ENCODE results near the gene ELOB. TPM values are rescaled to one million over a fixed set of nuclear protein-coding genes. Genes with fewer than 3 reads are reported as not detected.

Gene ELOB
- total RNA-seq, 3 donors from 2014 or later: 223 to 320 (median 298) TPM

GRCh38 chr16:2757344-2757743, 19.7 kb downstream of the ELOB start:
- Mint-ChIP-seq H3K36me3 (ENCODE audit: insufficient read depth) (peaks cover 82% of the 10 kb centered on the region), H3K27me3 (ENCODE audit: low read depth) (no peaks in the 10 kb centered on the region), H3K9me3 (no peaks in the 10 kb centered on the region), H3K4me3 (no peak overlapping the region), H3K4me1 (ENCODE audit: low read depth) (peaks cover 47% of the 10 kb centered on the region)
- DNase-seq (no peak), ATAC-seq (no peak)

GRCh38 chr16:2756288-2757015, 20.6 kb downstream of the ELOB start:
- H3K36me3 Mint-ChIP-seq (ENCODE audit: insufficient read depth): peaks cover 73% of the 10 kb centered on the region
- DNase-seq: no peak
- H3K4me1 Mint-ChIP-seq (ENCODE audit: low read depth): peaks cover 51% of the 10 kb centered on the region
- H3K9me3 Mint-ChIP-seq: peaks cover 2% of the 10 kb centered on the region
- H3K4me3 Mint-ChIP-seq: peak overlapping the region; percentile 19
- ATAC-seq: no peak
- H3K27me3 Mint-ChIP-seq (ENCODE audit: low read depth): no peaks in the 10 kb centered on the region

GRCh38 chr16:2755158-2755557, 21.9 kb downstream of the ELOB start:
- H3K4me3 Mint-ChIP-seq: peak overlapping the region; percentile 95
- DNase-seq (no peak), ATAC-seq (no peak)
- H3K27me3 Mint-ChIP-seq (ENCODE audit: low read depth): no peaks in the 10 kb centered on the region
- H3K9me3 Mint-ChIP-seq: peaks cover 6% of the 10 kb centered on the region
- H3K36me3 Mint-ChIP-seq (ENCODE audit: insufficient read depth): peaks cover 63% of the 10 kb centered on the region
- peaks cover 55% of the 10 kb centered on the region for H3K4me1 Mint-ChIP-seq (ENCODE audit: low read depth)

- H3K4me1 Mint-ChIP-seq (ENCODE audit: low read depth): peaks cover 49% of the 10 kb centered on the region
- H3K36me3 Mint-ChIP-seq (ENCODE audit: insufficient read depth): peaks cover 48% of the 10 kb centered on the region
- peaks cover 6% of the 10 kb centered on the region for H3K9me3 Mint-ChIP-seq
These were observed 23.4 kb downstream of the ELOB start for GRCh38 chr16:2753733-2754020.

GRCh38 chr16:2752850-2753732, 24.0 kb downstream of the ELOB start:
- peak; percentile 51 to 52 for ATAC-seq
- Mint-ChIP-seq H3K9me3 (peaks cover 6% of the 10 kb centered on the region), H3K36me3 (ENCODE audit: insufficient read depth) (peaks cover 44% of the 10 kb centered on the region), H3K27me3 (ENCODE audit: low read depth) (no peaks in the 10 kb centered on the region), H3K4me3 (peak overlapping the region; percentile 95), H3K4me1 (ENCODE audit: low read depth) (peaks cover 49% of the 10 kb centered on the region)
- DNase-seq: no peak

More at GRCh38 chr16:2753733-2754020, 23.4 kb downstream of the ELOB start:
- no peak for ATAC-seq
- Mint-ChIP-seq H3K27me3 (ENCODE audit: low read depth) (no peaks in the 10 kb centered on the region), H3K4me3 (peak overlapping the region; percentile 95)
- no peak for DNase-seq

GRCh38 chr16:2752035-2752849, 24.8 kb downstream of the ELOB start, which contains the start of gene SRRM2:
TSS of gene SRRM2 (plus strand) at chr16:2752638. CDS start at chr16:2756365, 3,727 bp downstream.
- peaks cover 46% of the 10 kb centered on the region for H3K4me1 Mint-ChIP-seq (ENCODE audit: low read depth)
- H3K36me3 Mint-ChIP-seq (ENCODE audit: insufficient read depth): peaks cover 37% of the 10 kb centered on the region
- peak within 1 kb of the TSS; percentile 95 for H3K4me3 Mint-ChIP-seq
- DNase-seq (peak; percentile 91), ATAC-seq (peak; percentile 90 to 91)
- H3K27me3 Mint-ChIP-seq (ENCODE audit: low read depth): no peaks in the 10 kb centered on the region
- peaks cover 6% of the 10 kb centered on the region for H3K9me3 Mint-ChIP-seq

GRCh38 chr16:2751577-2752034, 25.5 kb downstream of the ELOB start:
- ATAC-seq: no peak
- Mint-ChIP-seq H3K9me3 (peaks cover 6% of the 10 kb centered on the region), H3K4me1 (ENCODE audit: low read depth) (peaks cover 40% of the 10 kb centered on the region), H3K36me3 (ENCODE audit: insufficient read depth) (peaks cover 31% of the 10 kb centered on the region), H3K27me3 (ENCODE audit: low read depth) (no peaks in the 10 kb centered on the region), H3K4me3 (peak overlapping the region; percentile 90)
- no peak for DNase-seq

- peaks cover 25% of the 10 kb centered on the region for H3K4me1 Mint-ChIP-seq (ENCODE audit: low read depth)
- peaks cover 17% of the 10 kb centered on the region for H3K36me3 Mint-ChIP-seq (ENCODE audit: insufficient read depth)
- no peaks in the 10 kb centered on the region for H3K27me3 Mint-ChIP-seq (ENCODE audit: low read depth)
- ATAC-seq: no peak
- H3K4me3 Mint-ChIP-seq: no peak overlapping the region
- DNase-seq: no peak
- peaks cover 6% of the 10 kb centered on the region for H3K9me3 Mint-ChIP-seq
These were observed 27.1 kb downstream of the ELOB start for GRCh38 chr16:2749936-2750335.

GRCh38 chr16:2749476-2749875, 27.6 kb downstream of the ELOB start:
- Mint-ChIP-seq H3K4me3 (no peak overlapping the region), H3K27me3 (ENCODE audit: low read depth) (no peaks in the 10 kb centered on the region), H3K4me1 (ENCODE audit: low read depth) (peaks cover 20% of the 10 kb centered on the region), H3K9me3 (peaks cover 6% of the 10 kb centered on the region), H3K36me3 (ENCODE audit: insufficient read depth) (peaks cover 13% of the 10 kb centered on the region)
- DNase-seq: no peak
- no peak for ATAC-seq

- ATAC-seq (no peak), DNase-seq (no peak)
- Mint-ChIP-seq H3K4me1 (ENCODE audit: low read depth) (peaks cover 14% of the 10 kb centered on the region), H3K27me3 (ENCODE audit: low read depth) (no peaks in the 10 kb centered on the region), H3K4me3 (no peak overlapping the region), H3K9me3 (peaks cover 6% of the 10 kb centered on the region), H3K36me3 (ENCODE audit: insufficient read depth) (peaks cover 8% of the 10 kb centered on the region)
These were observed 28.2 kb downstream of the ELOB start for GRCh38 chr16:2748757-2749455.

GRCh38 chr16:2745961-2746360, 31.1 kb downstream of the ELOB start:
- no peaks in the 10 kb centered on the region for H3K9me3 Mint-ChIP-seq
- no peaks in the 10 kb centered on the region for H3K36me3 Mint-ChIP-seq (ENCODE audit: insufficient read depth)
- ATAC-seq (no peak), DNase-seq (no peak)
- H3K27me3 Mint-ChIP-seq (ENCODE audit: low read depth): no peaks in the 10 kb centered on the region
- H3K4me3 Mint-ChIP-seq: no peak overlapping the region
- H3K4me1 Mint-ChIP-seq (ENCODE audit: low read depth): peaks cover 3% of the 10 kb centered on the region

- no peak for DNase-seq
- no peaks in the 10 kb centered on the region for H3K9me3 Mint-ChIP-seq
- ATAC-seq: no peak
- no peak overlapping the region for H3K4me3 Mint-ChIP-seq
- H3K4me1 Mint-ChIP-seq (ENCODE audit: low read depth): no peaks in the 10 kb centered on the region
- peaks cover 2% of the 10 kb centered on the region for H3K27me3 Mint-ChIP-seq (ENCODE audit: low read depth)
- no peaks in the 10 kb centered on the region for H3K36me3 Mint-ChIP-seq (ENCODE audit: insufficient read depth)
These were observed 31.8 kb downstream of the ELOB start for GRCh38 chr16:2745116-2745890.

GRCh38 chr16:2744711-2745110, 32.4 kb downstream of the ELOB start:
- Mint-ChIP-seq H3K27me3 (ENCODE audit: low read depth) (peaks cover 2% of the 10 kb centered on the region), H3K36me3 (ENCODE audit: insufficient read depth) (no peaks in the 10 kb centered on the region), H3K9me3 (no peaks in the 10 kb centered on the region), H3K4me1 (ENCODE audit: low read depth) (no peaks in the 10 kb centered on the region), H3K4me3 (no peak overlapping the region)
- ATAC-seq (no peak), DNase-seq (no peak)
